ENCODE results near the gene PPIP5K1.

PPIP5K1 gene

GRCh38 chr15:43523646-43524045, 66.4 kb downstream of the PPIP5K1 start:
- Histone ChIP-seq H3K4me3 (ENCODE audit: low read depth, low read length) (no peak overlapping the region), H3K27ac (ENCODE audit: extremely low read depth, low read depth, low read length) (no peak overlapping the region), H3K9me3 (ENCODE audit: control insufficient read depth, insufficient read depth, low read depth, low read length) (no peaks in the 10 kb centered on the region), H3K4me1 (ENCODE audit: control insufficient read depth, insufficient read depth, low read length) (no peaks in the 10 kb centered on the region), H3K36me3 (ENCODE audit: control insufficient read depth in 2 of 2, insufficient read depth in 1 of 2, low read length in 2 of 2) (peaks cover 0 to 50% of the 10 kb centered on the region in 2 experiments; a peak in 1 of 3 replicates)
- ChIA-PET POLR2A (interaction anchor here (1.1 kb wide), 1 partner anchor 13 kb away, joined by 3 read pairs; no protein-coding TSS in a partner anchor), CTCF (interaction anchor here (1.9 kb wide), 1 partner anchor 10 kb away, joined by 11 read pairs; no protein-coding TSS in a partner anchor)
- TF ChIP-seq ZNF776 (tag by site-specific recombination; IDR thresholded peaks at IDR 0.05; ENCODE audit: borderline replicate concordance) (no peak), ZNF169 (tag by site-specific recombination; IDR thresholded peaks at IDR 0.05) (no peak), ZBTB1 (tag by site-specific recombination; IDR thresholded peaks at IDR 0.05) (no peak), ZNF2 (tag by site-specific recombination; IDR thresholded peaks at IDR 0.05) (no peak), ZNF221 (tag by site-specific recombination; IDR thresholded peaks at IDR 0.05; ENCODE audit: borderline replicate concordance) (no peak), KLF1 (tag by site-specific recombination; IDR thresholded peaks at IDR 0.05) (no peak), ZBTB26 (tag by site-specific recombination; optimal IDR thresholded peaks at IDR 0.05) (no peak), ZNF335 (tag by site-specific recombination; conservative IDR thresholded peaks at IDR 0.05) (no peak), ZNF292 (tag by site-specific recombination; IDR thresholded peaks at IDR 0.05; ENCODE audit: borderline replicate concordance, low read depth) (no peak), ZBTB49 (tag by site-specific recombination; IDR thresholded peaks at IDR 0.05; ENCODE audit: low read depth) (no peak), ZNF624 (tag by site-specific recombination; IDR thresholded peaks at IDR 0.05) (no peak)
- TF ChIP-seq, protein P1, sequence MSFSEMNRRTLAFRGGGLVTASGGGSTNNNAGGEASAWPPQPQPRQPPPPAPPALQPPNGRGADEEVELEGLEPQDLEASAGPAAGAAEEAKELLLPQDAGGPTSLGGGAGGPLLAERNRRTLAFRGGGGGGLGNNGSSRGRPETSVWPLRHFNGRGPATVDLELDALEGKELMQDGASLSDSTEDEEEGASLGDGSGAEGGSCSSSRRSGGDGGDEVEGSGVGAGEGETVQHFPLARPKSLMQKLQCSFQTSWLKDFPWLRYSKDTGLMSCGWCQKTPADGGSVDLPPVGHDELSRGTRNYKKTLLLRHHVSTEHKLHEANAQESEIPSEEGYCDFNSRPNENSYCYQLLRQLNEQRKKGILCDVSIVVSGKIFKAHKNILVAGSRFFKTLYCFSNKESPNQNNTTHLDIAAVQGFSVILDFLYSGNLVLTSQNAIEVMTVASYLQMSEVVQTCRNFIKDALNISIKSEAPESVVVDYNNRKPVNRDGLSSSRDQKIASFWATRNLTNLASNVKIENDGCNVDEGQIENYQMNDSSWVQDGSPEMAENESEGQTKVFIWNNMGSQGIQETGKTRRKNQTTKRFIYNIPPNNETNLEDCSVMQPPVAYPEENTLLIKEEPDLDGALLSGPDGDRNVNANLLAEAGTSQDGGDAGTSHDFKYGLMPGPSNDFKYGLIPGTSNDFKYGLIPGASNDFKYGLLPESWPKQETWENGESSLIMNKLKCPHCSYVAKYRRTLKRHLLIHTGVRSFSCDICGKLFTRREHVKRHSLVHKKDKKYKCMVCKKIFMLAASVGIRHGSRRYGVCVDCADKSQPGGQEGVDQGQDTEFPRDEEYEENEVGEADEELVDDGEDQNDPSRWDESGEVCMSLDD (tag by site-specific recombination; IDR thresholded peaks at IDR 0.05) = no peak

- no peaks in the 10 kb centered on the region for H3K9me3 ChIP-seq (ENCODE audit: control insufficient read depth, insufficient read depth, low read depth, low read length)
- peaks cover 0 to 50% of the 10 kb centered on the region in 2 experiments; a peak in 1 of 3 replicates for H3K36me3 ChIP-seq (ENCODE audit: control insufficient read depth in 2 of 2, insufficient read depth in 1 of 2, low read length in 2 of 2)
- ChIA-PET POLR2A (no interaction called here), CTCF (interaction anchor here (1.9 kb wide), 1 partner anchor 8 kb away, joined by 11 read pairs; no protein-coding TSS in a partner anchor)
- H3K4me1 ChIP-seq (ENCODE audit: control insufficient read depth, insufficient read depth, low read length) = peaks cover 6% of the 10 kb centered on the region; the same call in 1 of the 2 replicates
- H3K27ac ChIP-seq (ENCODE audit: extremely low read depth, low read depth, low read length) = no peak overlapping the region
- no peak for TF ChIP-seq ZXDB (tag by site-specific recombination; IDR thresholded peaks at IDR 0.05)
- no peak for TF ChIP-seq ZNF560 (tag by site-specific recombination; IDR thresholded peaks at IDR 0.05; ENCODE audit: borderline replicate concordance)
- no peak for TF ChIP-seq ZNF473 (tag by site-specific recombination; IDR thresholded peaks at IDR 0.05)
- TF ChIP-seq ZBTB49 (tag by site-specific recombination; IDR thresholded peaks at IDR 0.05; ENCODE audit: low read depth) = no peak
- no peak for TF ChIP-seq ZNF423 (tag by site-specific recombination; IDR thresholded peaks at IDR 0.05)
- TF ChIP-seq ZNF24 (tag by site-specific recombination; IDR thresholded peaks at IDR 0.05) = no peak
- no peak for TF ChIP-seq ZBTB21 (tag by site-specific recombination; IDR thresholded peaks at IDR 0.05)
- TF ChIP-seq ZNF629 (tag by site-specific recombination; IDR thresholded peaks at IDR 0.05) = no peak
- TF ChIP-seq ZNF624 (tag by site-specific recombination; IDR thresholded peaks at IDR 0.05) = no peak
- TF ChIP-seq ZNF707 (tag by site-specific recombination; IDR thresholded peaks at IDR 0.05) = no peak
- no peak for TF ChIP-seq ZNF404 (tag by site-specific recombination; IDR thresholded peaks at IDR 0.05)
- TF ChIP-seq OVOL3 (tag by site-specific recombination; IDR thresholded peaks at IDR 0.05) = no peak
- H3K4me3 ChIP-seq (ENCODE audit: low read depth, low read length) = no peak overlapping the region
These were observed 67.8 kb downstream of the PPIP5K1 start for GRCh38 chr15:43522247-43522646.

Data from HEK293 (cell line).